Naive thymus-derived CD8-positive, alpha-beta T cell (primary cell): ENCODE data around the gene ULK1. TPM values are rescaled to one million over a fixed set of nuclear protein-coding genes. Genes with fewer than 3 reads are reported as not detected.

Experiments
- ATAC-seq, 2 donors: fragments of 150-1000 bp; cut with Tn5 transposase in 1 of 2; sonication (Bioruptor Pico), chemical (Tn5 transposase) in 1 of 2; 1 replicate in 1 of 2; 2 replicates in 1 of 2; pipeline ENCODE4 v1.10.0; 2021; ENCODE audit warnings: mild to moderate bottlenecking in 2 of 2, moderate library complexity in 2 of 2
- POLR2A ChIA-PET: fragments of 350-600 bp; sonication (Branson Sonifier 250); formaldehyde crosslinking; loops from one replicate; lab custom pipeline; 2021; ENCODE audit warnings: antibody characterized with exemption; lab: Charles Lee
- DNase-seq, 10 donors: peaks; one replicate each; pipeline versions ENCODE4 v3.0.0 to v3.0.0-alpha.2; 2020 to 2022
- H3K27ac Mint-ChIP-seq, 10 donors: one replicate each; pipeline ENCODE4 v1.8.0; 2020 to 2022; ENCODE audit warnings: mild to moderate bottlenecking in 10 of 10, mixed read lengths in 10 of 10, moderate library complexity in 4 of 10, inconsistent platforms in 1 of 10
- H3K27me3 Mint-ChIP-seq, 5 donors: one replicate each; pipeline ENCODE4 v1.8.0; 2021 to 2022; ENCODE audit warnings: mixed read lengths in 5 of 5
- H3K36me3 Mint-ChIP-seq, 3 donors: one replicate each; pipeline ENCODE4 v1.8.0; 2020 to 2022; ENCODE audit warnings: mixed read lengths in 3 of 3, mild to moderate bottlenecking in 2 of 3, inconsistent platforms in 1 of 3
- H3K4me1 Mint-ChIP-seq, 4 donors: one replicate each; pipeline ENCODE4 v1.8.0; 2021 to 2022; ENCODE audit warnings: mixed read lengths in 4 of 4
- H3K4me3 Mint-ChIP-seq, 10 donors: one replicate each; pipeline ENCODE4 v1.8.0; 2020 to 2022; ENCODE audit warnings: mild to moderate bottlenecking in 10 of 10, mixed read lengths in 10 of 10, moderate library complexity in 6 of 10, inconsistent platforms in 1 of 10
- H3K9me3 Mint-ChIP-seq, 9 donors: one replicate each; pipeline ENCODE4 v1.8.0; 2020 to 2022; ENCODE audit warnings: mixed read lengths in 9 of 9, mild to moderate bottlenecking in 3 of 9, inconsistent platforms in 1 of 9, moderate library complexity in 1 of 9
- polyA plus RNA-seq, 3 donors: library from polyadenylated mRNA; unstranded; fragments of 300-500 nt; fragmentation: Illumina TruSeq; gene quantifications; one replicate each; pipeline ENCODE4 v1.2.3, GENCODE V29; 2021
- total RNA-seq, 8 experiments: library from RNA in 2 of 8; stranded (reverse) in 2 of 8; gene quantifications; one replicate each; pipeline ENCODE4 v1.2.3 and lab custom pipeline; 2021 to 2026

ULK1 gene
- total and polyA plus RNA-seq, 5 experiments from 2014 or later: 0.43 to 54.4 (median 0.76) TPM

DNA sequence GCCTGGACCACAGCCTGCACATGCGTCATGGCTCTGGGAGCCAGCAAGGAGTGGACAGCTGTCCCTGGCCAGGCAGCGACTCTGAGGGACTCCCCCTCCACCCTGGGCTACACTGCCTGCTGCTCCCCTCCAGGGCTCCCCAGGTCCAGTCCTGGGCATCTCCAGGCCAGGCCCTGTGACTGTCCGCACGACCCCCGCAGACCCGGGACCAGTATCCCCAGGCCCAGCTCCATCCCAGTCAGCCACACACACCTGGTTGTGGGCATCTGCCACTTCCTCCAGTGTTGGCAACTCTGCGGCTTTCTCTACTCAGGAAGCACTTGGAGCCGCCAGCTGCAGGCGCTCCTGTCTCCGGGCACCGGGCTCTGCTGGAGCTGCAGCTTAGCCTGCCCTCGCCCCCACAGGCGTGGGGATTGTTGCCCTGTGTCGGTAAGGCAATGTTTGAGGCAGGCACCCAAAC lies 2.4 kb downstream of the ULK1 start:
- H3K27me3 Mint-ChIP-seq: no peaks in the 10 kb centered on the region
- H3K36me3 Mint-ChIP-seq: peaks cover 0 to 2% (median 0%) of the 10 kb centered on the region in 3 donors
- peak overlapping the region in 3 of 10 donors; percentile 52 to 92 (median 66) for H3K27ac Mint-ChIP-seq
- POLR2A ChIA-PET: interaction anchor here (0.9 to 2.1 kb wide), 4 partner anchors 13 to 33 kb away, joined by 3 to 7 read pairs (median 3); no protein-coding TSS in a partner anchor
- peak in 1 of 10 donors; percentile 57 for DNase-seq
- peaks cover 12 to 35% (median 24%) of the 10 kb centered on the region in 4 donors for H3K4me1 Mint-ChIP-seq
- ATAC-seq: no peak
- peak overlapping the region; percentile 60 to 95 (median 88) for H3K4me3 Mint-ChIP-seq
- no peaks in the 10 kb centered on the region for H3K9me3 Mint-ChIP-seq

- DNase-seq: peak in 1 of 10 donors; percentile 42
- Mint-ChIP-seq H3K9me3 (no peaks in the 10 kb centered on the region), H3K4me1 (peaks cover 15 to 37% (median 26%) of the 10 kb centered on the region in 4 donors)
Observed at GRCh38 chr12:131897276-131897675, 2.9 kb downstream of the ULK1 start.

GRCh38 chr12:131897875-131898274 lies 3.5 kb downstream of the ULK1 start:
- H3K27me3 Mint-ChIP-seq: no peaks in the 10 kb centered on the region
- H3K36me3 Mint-ChIP-seq: peaks cover 0 to 2% (median 0%) of the 10 kb centered on the region in 3 donors
- POLR2A ChIA-PET: interaction anchor here (0.6 to 1.1 kb wide), 2 partner anchors 33 kb away, joined by 3 to 4 read pairs; no protein-coding TSS in a partner anchor
- H3K4me1 Mint-ChIP-seq: peaks cover 15 to 40% (median 29%) of the 10 kb centered on the region in 4 donors
- H3K4me3 Mint-ChIP-seq: peak overlapping the region in 7 of 10 donors; percentile 18 to 90 (median 39)
- ATAC-seq: no peak
- H3K27ac Mint-ChIP-seq: peak overlapping the region in 3 of 10 donors; percentile 31 to 53 (median 46)
- DNase-seq: no peak
- H3K9me3 Mint-ChIP-seq: no peaks in the 10 kb centered on the region

More at GRCh38 chr12:131897276-131897675, 2.9 kb downstream of the ULK1 start:
- Mint-ChIP-seq H3K27me3 (no peaks in the 10 kb centered on the region), H3K27ac (peak overlapping the region in 5 of 10 donors; percentile 26 to 75 (median 40)), H3K4me3 (peak overlapping the region; percentile 43 to 95 (median 82)), H3K36me3 (peaks cover 0 to 2% (median 0%) of the 10 kb centered on the region in 3 donors)
- POLR2A ChIA-PET: interaction anchor here (1.0 to 2.1 kb wide), 2 partner anchors 30 to 31 kb away, joined by 3 to 7 read pairs; no protein-coding TSS in a partner anchor
- no peak for ATAC-seq

DNA sequence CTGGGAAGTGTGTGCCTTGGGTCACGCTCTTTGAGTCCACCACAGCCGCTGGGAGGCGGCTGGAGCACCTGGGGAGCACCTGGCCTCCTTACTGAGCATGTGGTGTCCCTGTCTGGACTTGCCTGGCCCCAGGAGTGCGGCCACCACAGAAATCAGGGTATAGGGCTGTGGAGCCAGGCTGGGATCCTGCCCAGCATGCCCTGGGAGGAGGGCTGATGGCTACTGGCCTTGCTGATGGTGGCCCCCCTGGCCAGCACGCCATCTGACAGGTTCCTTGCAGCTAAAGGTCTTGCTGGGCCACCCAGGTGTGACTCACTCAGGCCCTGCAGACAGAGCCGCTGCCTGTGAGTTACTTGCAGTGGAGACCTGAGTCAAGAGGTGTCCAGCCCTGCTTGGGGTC lies 6.0 kb downstream of the ULK1 start:
- Mint-ChIP-seq H3K4me1 (peaks cover 16 to 59% (median 32%) of the 10 kb centered on the region in 4 donors), H3K27me3 (no peaks in the 10 kb centered on the region)

GRCh38 chr12:131901431-131902331 lies 7.3 kb downstream of the ULK1 start:
- DNase-seq: no peak
- POLR2A ChIA-PET: interaction anchor here (0.7 kb wide), 1 partner anchor 23 kb away, joined by 3 read pairs; no protein-coding TSS in a partner anchor
- Mint-ChIP-seq H3K4me3 (no peak overlapping the region), H3K27me3 (no peaks in the 10 kb centered on the region), H3K27ac (peak overlapping the region in 1 of 10 donors; percentile 33), H3K4me1 (peaks cover 17 to 55% (median 30%) of the 10 kb centered on the region in 4 donors), H3K36me3 (peaks cover 0 to 2% (median 0%) of the 10 kb centered on the region in 3 donors), H3K9me3 (no peaks in the 10 kb centered on the region)
- no peak for ATAC-seq

More for the DNA sequence above, 6.0 kb downstream of the ULK1 start:
- no peak overlapping the region for H3K4me3 Mint-ChIP-seq
- ATAC-seq (no peak), DNase-seq (no peak)
- no peak overlapping the region for H3K27ac Mint-ChIP-seq
- H3K9me3 Mint-ChIP-seq: no peaks in the 10 kb centered on the region
- peaks cover 0 to 2% (median 0%) of the 10 kb centered on the region in 3 donors for H3K36me3 Mint-ChIP-seq
- POLR2A ChIA-PET: interaction anchor here (0.6 kb wide), 1 partner anchor 75 kb away, joined by 6 read pairs; no protein-coding TSS in a partner anchor

DNA sequence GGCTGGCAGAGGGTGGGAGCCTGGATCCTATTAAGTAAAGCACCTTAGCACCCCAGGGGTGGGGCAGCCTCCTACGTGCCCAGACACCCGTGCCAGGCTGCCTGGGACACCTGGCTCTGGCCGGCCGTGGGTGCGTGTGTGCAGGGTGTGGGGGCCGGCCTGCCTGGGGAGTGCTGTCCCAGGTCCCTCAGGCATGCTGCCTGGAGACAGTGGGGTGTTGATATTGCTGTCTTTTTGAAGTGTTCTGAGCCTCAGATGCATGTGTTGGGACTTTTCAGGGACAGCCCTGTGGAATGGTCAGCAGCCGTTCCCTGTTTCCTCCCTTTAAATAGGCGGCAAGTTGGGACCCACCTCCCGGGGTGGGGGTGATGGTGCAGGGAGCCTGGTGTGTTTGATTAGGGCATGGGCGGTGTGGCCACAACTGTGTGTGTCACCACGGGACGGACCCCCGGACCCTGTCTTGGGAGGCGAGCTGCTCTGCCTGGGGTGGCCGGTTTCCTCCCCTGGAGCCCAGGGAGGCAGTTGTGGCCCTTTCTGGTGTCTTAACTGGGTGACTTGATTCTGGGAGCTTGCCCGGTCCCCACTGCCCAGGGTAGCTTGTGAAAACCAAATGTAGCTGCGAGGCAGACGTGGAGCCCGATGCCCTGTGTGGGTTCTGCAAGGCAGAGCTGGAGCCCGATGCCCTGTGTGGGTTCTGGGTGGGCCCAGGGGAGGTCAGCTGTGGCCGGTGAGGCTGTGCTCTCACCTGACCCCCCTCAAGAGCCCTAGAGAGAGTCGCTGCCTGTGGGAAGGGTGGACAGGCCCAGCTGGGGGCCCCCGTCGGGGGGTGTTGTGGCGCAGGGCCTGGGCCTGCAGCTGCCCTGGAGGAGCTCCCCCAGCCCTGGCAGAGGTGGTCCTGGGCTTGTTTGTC lies 8.2 kb downstream of the ULK1 start:
- no peak for DNase-seq
- H3K27ac Mint-ChIP-seq: peak overlapping the region in 2 of 10 donors; percentile 8 to 19
- H3K4me1 Mint-ChIP-seq: peaks cover 13 to 47% (median 23%) of the 10 kb centered on the region in 4 donors
- no peak for ATAC-seq
- H3K27me3 Mint-ChIP-seq: no peaks in the 10 kb centered on the region
- POLR2A ChIA-PET: interaction anchor here (1.1 kb wide), 1 partner anchor 10 kb away, joined by 4 read pairs; no protein-coding TSS in a partner anchor
- H3K4me3 Mint-ChIP-seq: no peak overlapping the region
- H3K9me3 Mint-ChIP-seq: no peaks in the 10 kb centered on the region
- H3K36me3 Mint-ChIP-seq: no peaks in the 10 kb centered on the region

DNA sequence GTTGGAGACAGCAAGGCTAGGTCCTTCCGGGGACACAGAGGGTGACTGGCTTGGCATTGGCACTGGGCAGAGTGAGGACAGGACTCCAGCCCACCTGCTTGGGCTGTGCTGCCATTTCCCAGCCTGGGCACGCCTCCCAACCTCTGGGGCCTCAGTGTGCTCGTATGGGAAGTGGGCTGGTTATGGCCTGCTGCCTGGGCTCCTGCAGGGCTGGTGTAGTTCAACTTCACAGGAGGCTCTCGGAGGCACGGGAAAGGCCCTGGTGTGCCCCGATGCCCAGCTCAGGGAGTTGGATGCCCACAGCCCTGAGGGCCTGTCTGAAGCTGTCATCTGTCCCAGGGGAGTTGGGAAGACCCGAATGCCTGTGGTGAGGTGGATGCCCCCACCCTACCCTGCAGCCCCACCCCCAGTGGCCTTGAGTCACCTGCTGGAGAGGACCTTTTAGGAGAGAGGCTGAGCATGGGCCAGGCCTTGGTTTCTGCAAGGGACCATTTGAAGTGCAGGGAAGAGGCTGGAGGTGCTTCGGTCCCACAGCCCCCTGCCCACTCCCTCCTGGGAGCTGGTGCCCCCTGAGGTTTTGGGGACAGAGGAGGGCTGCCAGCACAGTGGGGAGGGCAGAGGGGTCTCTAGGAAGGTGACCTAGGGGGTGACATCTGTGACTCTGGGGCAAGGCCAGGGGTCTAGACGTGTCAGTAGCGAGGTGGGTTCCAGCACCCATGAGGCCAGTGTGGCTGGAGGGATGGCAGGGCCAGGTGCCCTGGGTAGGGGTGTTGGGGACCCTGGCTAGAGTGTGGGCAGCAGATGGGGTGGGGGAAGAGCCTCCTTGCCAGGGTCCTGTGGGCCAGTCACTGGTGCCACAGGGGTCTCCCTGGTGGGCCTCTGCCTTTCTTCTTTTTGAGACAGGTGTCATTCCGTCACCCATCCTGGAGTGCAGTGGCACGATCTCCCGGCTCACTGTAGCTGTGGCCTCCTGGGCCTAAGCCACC lies 9.1 kb downstream of the ULK1 start:
- ATAC-seq: no peak
- Mint-ChIP-seq H3K36me3 (no peaks in the 10 kb centered on the region), H3K4me3 (no peak overlapping the region), H3K27me3 (no peaks in the 10 kb centered on the region), H3K4me1 (peaks cover 13 to 39% (median 20%) of the 10 kb centered on the region in 4 donors), H3K9me3 (no peaks in the 10 kb centered on the region), H3K27ac (peak overlapping the region in 3 of 10 donors; percentile 65 to 90 (median 69))
- POLR2A ChIA-PET: interaction anchor here (1.1 kb wide), 1 partner anchor 9 kb away, joined by 4 read pairs; no protein-coding TSS in a partner anchor
- DNase-seq: peak in 1 of 10 donors; percentile 63

DNA sequence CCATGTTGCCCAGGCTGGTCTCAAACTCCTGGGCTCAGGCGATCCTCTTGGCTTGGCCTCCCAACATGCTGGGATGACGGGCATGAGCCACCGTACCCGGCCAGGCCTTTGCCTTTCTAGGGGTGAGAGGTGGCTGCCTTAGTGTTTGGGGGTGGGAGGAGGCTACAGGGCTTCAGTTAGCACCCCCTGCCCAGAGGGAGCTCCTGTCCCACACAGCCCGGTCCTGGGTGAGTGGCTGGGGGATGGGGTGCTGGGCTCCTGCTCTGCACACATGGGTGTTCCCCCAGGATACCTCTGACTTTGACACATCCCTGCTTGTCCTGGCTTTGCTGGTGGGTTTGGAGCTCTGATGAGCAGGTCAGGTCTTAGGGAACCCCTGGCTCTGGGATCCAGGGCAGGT lies 9.9 kb downstream of the ULK1 start:
- Mint-ChIP-seq H3K4me1 (peaks cover 13 to 39% (median 20%) of the 10 kb centered on the region in 4 donors), H3K9me3 (no peaks in the 10 kb centered on the region), H3K36me3 (peaks cover 0 to 3% (median 0%) of the 10 kb centered on the region in 3 donors), H3K27ac (peak overlapping the region in 3 of 10 donors; percentile 53 to 90 (median 83)), H3K27me3 (no peaks in the 10 kb centered on the region), H3K4me3 (no peak overlapping the region)
- no peak for ATAC-seq
- POLR2A ChIA-PET: no interaction called here
- peak in 1 of 10 donors; percentile 40 for DNase-seq

DNA sequence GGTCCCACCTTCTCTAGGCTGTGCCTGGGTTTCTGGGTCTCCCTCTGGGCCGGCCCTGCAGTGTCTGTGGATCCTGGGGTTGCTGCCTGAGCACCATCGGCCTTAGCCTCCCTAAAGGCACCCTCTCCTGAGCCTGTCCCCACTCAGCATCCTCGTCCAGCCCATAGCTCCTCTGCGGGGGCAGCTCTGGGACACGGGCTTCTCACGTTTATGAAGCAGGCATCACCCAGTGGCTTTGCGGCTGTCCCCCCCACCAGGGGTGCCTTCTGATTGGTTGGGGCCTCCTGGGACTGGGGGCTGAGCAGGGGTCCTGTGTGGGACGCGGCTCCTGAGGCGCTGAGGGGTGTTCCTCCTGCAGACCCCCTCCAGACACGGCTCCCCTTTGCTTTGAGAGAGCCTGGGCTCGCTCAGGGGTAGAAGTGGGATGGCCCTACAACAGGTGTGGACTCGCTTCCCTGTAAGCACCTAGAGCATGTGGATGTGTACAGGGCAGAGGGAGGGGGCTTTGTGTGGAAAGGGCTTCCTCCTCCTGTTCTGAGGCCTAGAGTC lies 10.7 kb downstream of the ULK1 start:
- H3K9me3 Mint-ChIP-seq: no peaks in the 10 kb centered on the region
- peaks cover 0 to 3% (median 0%) of the 10 kb centered on the region in 3 donors for H3K36me3 Mint-ChIP-seq
- DNase-seq (peak in 1 of 10 donors; percentile 45), ATAC-seq (no peak)
- POLR2A ChIA-PET: no interaction called here
- peak overlapping the region in 5 of 10 donors; percentile 14 to 90 (median 39) for H3K27ac Mint-ChIP-seq
- peaks cover 11 to 37% (median 19%) of the 10 kb centered on the region in 4 donors for H3K4me1 Mint-ChIP-seq
- no peaks in the 10 kb centered on the region for H3K27me3 Mint-ChIP-seq
- H3K4me3 Mint-ChIP-seq: no peak overlapping the region

DNA sequence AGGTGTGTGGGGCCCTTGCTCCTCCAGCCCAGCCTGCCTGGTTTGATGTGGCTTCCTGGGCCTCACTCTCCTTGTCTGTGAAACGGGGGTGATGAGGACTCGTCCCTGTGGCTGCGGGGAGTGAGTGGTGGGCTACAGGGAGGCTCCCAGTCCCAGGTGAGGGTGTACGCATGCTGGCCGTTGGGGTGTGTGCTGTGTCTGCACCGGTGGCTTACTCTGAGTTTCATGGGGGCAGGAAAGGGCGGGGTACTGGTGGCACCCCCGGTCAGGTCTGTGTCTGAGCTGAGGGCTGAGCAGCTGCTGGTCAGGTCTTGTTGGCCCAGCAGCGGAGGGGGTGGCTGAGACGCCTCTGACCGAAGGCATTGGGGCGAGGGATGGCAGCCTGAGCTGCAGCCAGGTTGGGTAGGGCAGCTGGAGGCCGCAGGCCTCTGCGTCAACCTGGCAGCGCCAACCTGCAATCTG lies 11.2 kb downstream of the ULK1 start:
- no peaks in the 10 kb centered on the region for H3K27me3 Mint-ChIP-seq
- H3K27ac Mint-ChIP-seq: peak overlapping the region in 5 of 10 donors; percentile 39 to 90 (median 68)
- ATAC-seq: no peak
- peak in 1 of 10 donors; percentile 31 for DNase-seq
- no peaks in the 10 kb centered on the region for H3K9me3 Mint-ChIP-seq
- POLR2A ChIA-PET: no interaction called here
- H3K4me3 Mint-ChIP-seq: no peak overlapping the region
- H3K4me1 Mint-ChIP-seq: peaks cover 11 to 35% (median 18%) of the 10 kb centered on the region in 4 donors
- H3K36me3 Mint-ChIP-seq: peaks cover 0 to 4% (median 0%) of the 10 kb centered on the region in 3 donors
